ENCODE measurements around the gene STRBP. TPM values are rescaled to one million over a fixed set of nuclear protein-coding genes. Genes with fewer than 3 reads are reported as not detected.

The STRBP gene
- total and polyA plus RNA-seq, 12 donors = 10.5 to 22.2 (median 13.8) TPM

DNA sequence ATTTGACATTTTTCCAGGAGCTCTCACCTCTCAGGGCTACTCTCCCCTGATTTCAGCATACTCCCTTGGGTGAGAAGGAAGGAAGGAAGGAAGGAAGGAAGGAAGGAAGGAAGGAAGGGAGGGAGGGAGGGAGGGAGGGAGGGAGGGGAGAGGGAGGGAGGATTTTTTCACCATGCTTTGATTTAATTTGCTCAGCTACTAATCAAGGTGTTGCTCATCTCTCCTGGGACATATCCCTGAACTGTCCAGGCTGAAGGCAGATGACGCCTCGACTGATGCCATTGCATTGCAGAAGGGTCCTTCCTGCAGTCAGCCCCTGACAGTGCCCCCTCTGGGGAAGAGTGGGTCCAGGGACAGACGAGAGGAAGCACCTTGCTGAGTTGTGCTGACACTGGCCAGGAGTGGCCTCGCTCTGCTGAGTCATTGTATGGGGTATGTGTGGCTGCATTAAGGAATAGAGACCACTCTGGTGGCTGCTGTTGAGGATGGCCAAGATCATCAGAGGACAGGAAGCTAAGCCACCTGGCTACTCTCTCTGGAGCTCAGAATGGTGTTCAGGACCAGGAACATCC is 44.0 kb upstream of the STRBP start:
- TF ChIP-seq, protein P1, sequence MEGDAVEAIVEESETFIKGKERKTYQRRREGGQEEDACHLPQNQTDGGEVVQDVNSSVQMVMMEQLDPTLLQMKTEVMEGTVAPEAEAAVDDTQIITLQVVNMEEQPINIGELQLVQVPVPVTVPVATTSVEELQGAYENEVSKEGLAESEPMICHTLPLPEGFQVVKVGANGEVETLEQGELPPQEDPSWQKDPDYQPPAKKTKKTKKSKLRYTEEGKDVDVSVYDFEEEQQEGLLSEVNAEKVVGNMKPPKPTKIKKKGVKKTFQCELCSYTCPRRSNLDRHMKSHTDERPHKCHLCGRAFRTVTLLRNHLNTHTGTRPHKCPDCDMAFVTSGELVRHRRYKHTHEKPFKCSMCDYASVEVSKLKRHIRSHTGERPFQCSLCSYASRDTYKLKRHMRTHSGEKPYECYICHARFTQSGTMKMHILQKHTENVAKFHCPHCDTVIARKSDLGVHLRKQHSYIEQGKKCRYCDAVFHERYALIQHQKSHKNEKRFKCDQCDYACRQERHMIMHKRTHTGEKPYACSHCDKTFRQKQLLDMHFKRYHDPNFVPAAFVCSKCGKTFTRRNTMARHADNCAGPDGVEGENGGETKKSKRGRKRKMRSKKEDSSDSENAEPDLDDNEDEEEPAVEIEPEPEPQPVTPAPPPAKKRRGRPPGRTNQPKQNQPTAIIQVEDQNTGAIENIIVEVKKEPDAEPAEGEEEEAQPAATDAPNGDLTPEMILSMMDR (IDR thresholded peaks at IDR 0.05) = no peak
- H3K36me3 ChIP-seq = no peaks in the 10 kb centered on the region
- DNase-seq (no peak), ATAC-seq (peak in 1 of 8 donors; percentile 46)
- H3K4me1 ChIP-seq = peaks cover 0 to 8% (median 5%) of the 10 kb centered on the region in 9 donors
- no peak overlapping the region for H3K27ac ChIP-seq
- H3K27me3 ChIP-seq = no peaks in the 10 kb centered on the region
- intact Hi-C loops (cut with DNase I) = no loop called here
- WGBS, 2 donors = 64 to 66% methylated on average over 4 of the region's 4 CpGs
- no peak overlapping the region for H3K4me3 ChIP-seq
- H3K9me3 ChIP-seq = no peaks in the 10 kb centered on the region

DNA sequence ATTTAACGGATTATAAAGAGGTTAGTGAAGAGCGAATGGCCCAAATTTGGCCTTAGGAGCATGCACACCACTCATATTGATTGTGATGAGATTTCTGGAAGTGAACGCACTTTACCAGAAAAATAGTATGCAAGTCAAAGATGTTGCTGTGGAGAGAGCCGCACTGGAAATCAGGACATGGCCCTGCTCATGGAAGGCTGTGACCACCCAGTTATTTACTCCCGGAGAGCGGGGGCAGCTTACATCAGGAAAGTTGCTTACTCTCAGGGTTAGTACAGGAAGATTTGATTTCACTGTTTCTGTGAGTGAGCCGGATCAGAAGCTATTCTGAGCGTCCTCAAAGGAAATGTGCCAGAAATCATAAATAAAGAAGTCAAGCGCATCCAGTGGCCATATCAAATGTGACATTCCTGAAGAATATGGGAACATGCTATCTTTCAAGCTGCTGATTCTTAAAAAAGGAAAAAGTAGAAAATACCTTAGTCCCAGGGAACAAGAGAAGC is 42.9 kb upstream of the STRBP start:
- no peak for DNase-seq
- H3K4me1 ChIP-seq = peaks cover 0 to 8% (median 5%) of the 10 kb centered on the region in 9 donors
- intact Hi-C loops (cut with DNase I) = no loop called here

DNA sequence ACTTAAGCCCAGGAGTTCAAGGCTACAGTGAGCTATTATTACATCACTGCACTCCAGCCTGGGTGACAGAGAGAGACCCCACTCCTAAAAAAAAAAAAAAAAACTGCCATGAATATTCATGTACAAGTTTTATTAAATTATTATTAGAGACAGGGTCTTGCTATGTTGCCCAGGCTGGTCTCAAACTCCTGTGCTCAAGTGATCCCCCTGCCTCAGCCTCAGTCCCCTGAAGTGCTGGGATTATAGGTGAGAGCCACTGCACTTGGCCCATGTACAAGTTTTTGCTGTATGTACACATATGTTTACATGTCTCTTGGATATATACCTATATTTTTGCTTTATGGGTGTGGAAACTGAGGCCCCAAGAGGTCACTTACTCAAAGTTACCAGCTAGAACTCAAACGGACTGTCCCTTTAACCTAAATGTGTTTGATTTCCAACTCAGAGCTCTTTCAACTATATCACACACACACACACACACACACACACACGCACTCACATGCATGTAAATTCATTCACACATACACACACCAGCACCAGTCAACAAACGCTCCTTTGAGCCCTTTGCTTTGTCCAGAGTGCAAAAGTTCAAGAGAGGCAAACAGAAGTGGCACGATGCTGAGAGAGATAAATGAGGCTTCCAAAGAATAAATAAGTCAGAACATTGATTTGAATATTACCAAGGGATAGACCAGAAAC is 42.3 kb upstream of the STRBP start:
- Histone ChIP-seq H3K27ac (no peak overlapping the region), H3K4me1 (peaks cover 0 to 12% (median 5%) of the 10 kb centered on the region in 9 donors), H3K36me3 (no peaks in the 10 kb centered on the region), H3K27me3 (no peaks in the 10 kb centered on the region), H3K9me3 (no peaks in the 10 kb centered on the region), H3K4me3 (no peak overlapping the region)
- no peak for ATAC-seq
- 74 to 76% methylated on average over 4 of the region's 4 CpGs for WGBS, 2 donors
- DNase-seq = no peak
- intact Hi-C loops (cut with DNase I) = no loop called here
- TF ChIP-seq, protein P1 (IDR thresholded peaks at IDR 0.05) = no peak

More for the DNA sequence above, 42.9 kb upstream of the STRBP start:
- TF ChIP-seq, protein P1 (IDR thresholded peaks at IDR 0.05) = no peak
- Histone ChIP-seq H3K27ac (no peak overlapping the region), H3K27me3 (no peaks in the 10 kb centered on the region), H3K36me3 (no peaks in the 10 kb centered on the region), H3K4me3 (no peak overlapping the region), H3K9me3 (no peaks in the 10 kb centered on the region)
- ATAC-seq = no peak
- 56 to 65% methylated on average over 9 of the region's 9 CpGs for WGBS, 2 donors

DNA sequence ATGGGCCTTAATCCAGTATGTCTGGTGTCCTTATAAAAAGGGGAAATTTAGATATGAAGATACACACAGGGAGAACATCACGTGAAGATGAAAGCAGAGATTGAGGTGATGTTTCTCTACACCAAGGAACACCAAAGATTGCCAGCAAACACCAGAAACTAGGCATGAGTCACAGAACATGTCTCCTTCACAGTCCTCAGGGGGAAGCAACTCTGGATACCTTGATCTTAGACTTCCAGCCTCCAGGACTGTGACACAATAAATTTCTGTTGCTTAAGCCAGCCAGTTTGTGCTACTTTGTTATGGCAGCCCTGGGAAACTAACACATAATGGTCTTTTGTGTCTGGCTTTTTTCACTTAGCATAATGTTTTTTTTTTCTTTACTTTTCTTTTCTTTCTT is 41.2 kb upstream of the STRBP start:
- ATAC-seq (no peak), DNase-seq (no peak)
- TF ChIP-seq, protein P1 (IDR thresholded peaks at IDR 0.05) = no peak
- intact Hi-C loops (cut with DNase I) = no loop called here
- H3K4me3 ChIP-seq = no peak overlapping the region
- peaks cover 0 to 18% (median 5%) of the 10 kb centered on the region in 9 donors for H3K4me1 ChIP-seq
- H3K27me3 ChIP-seq = no peaks in the 10 kb centered on the region
- 84 to 92% methylated on average over 1 of the region's 1 CpG for WGBS, 2 donors
- H3K27ac ChIP-seq = no peak overlapping the region
- H3K36me3 ChIP-seq = no peaks in the 10 kb centered on the region
- no peaks in the 10 kb centered on the region for H3K9me3 ChIP-seq

Data from heart right ventricle (tissue), 16 donors.